ENCODE results near the gene PRSS1. TPM values are rescaled to one million over a fixed set of nuclear protein-coding genes. Genes with fewer than 3 reads are reported as not detected.
"Not testable (repeated sequence)": the region's sequence is repeated elsewhere in the genome, so short reads cannot be mapped to it uniquely, and the experiment has no call there.

Gene PRSS1
- not detected in 2 replicates for total RNA-seq (2014; rRNA removed; shearing (Covaris generic); ENCODE audit: low replicate concordance)

- DNase-seq (ENCODE audit: low read depth) = no peak
- in situ Hi-C loops (cut with HindIII; ENCODE audit: low pct_unique_long_range_greater_than_20kb, low sequenced_read_pairs) = no loop called here
Measured at GRCh38 chr7:142749218-142749993, at the start of gene PRSS1. PRSS1 (plus strand) TSS chr7:142749472; CDS start chr7:142749485, 13 bp downstream.

- in situ Hi-C loops (cut with HindIII; ENCODE audit: low pct_unique_long_range_greater_than_20kb, low sequenced_read_pairs); DNase-seq (ENCODE audit: low read depth): not testable (repeated sequence)
Measured at GRCh38 chr7:142700935-142701334, 48.3 kb upstream of the PRSS1 start.

- in situ Hi-C loops (cut with HindIII; ENCODE audit: low pct_unique_long_range_greater_than_20kb, low sequenced_read_pairs) = no loop called here
- no peak for DNase-seq (ENCODE audit: low read depth)
Measured at GRCh38 chr7:142703655-142704305, 45.5 kb upstream of the PRSS1 start.

GRCh38 chr7:142708726-142709125 is 40.5 kb upstream of the PRSS1 start:
- in situ Hi-C loops (cut with HindIII; ENCODE audit: low pct_unique_long_range_greater_than_20kb, low sequenced_read_pairs) = not testable (repeated sequence)

GRCh38 chr7:142709921-142710320 is 39.4 kb upstream of the PRSS1 start:
- no peak for DNase-seq (ENCODE audit: low read depth)
- in situ Hi-C loops (cut with HindIII; ENCODE audit: low pct_unique_long_range_greater_than_20kb, low sequenced_read_pairs) = no loop called here

More at GRCh38 chr7:142708726-142709125, 40.5 kb upstream of the PRSS1 start:
- DNase-seq (ENCODE audit: low read depth) = not testable (repeated sequence)

- in situ Hi-C loops (cut with HindIII; ENCODE audit: low pct_unique_long_range_greater_than_20kb, low sequenced_read_pairs) = no loop called here
- DNase-seq (ENCODE audit: low read depth) = no peak
Measured at GRCh38 chr7:142711196-142711595, 38.1 kb upstream of the PRSS1 start.

GRCh38 chr7:142711746-142712616 is 37.3 kb upstream of the PRSS1 start:
- in situ Hi-C loops (cut with HindIII; ENCODE audit: low pct_unique_long_range_greater_than_20kb, low sequenced_read_pairs) = no loop called here
- peak; percentile 11 for DNase-seq (ENCODE audit: low read depth)

GRCh38 chr7:142712617-142712957 is 36.7 kb upstream of the PRSS1 start:
- no peak for DNase-seq (ENCODE audit: low read depth)
- in situ Hi-C loops (cut with HindIII; ENCODE audit: low pct_unique_long_range_greater_than_20kb, low sequenced_read_pairs) = no loop called here

- DNase-seq (ENCODE audit: low read depth) = no peak
- in situ Hi-C loops (cut with HindIII; ENCODE audit: low pct_unique_long_range_greater_than_20kb, low sequenced_read_pairs) = no loop called here
Measured at GRCh38 chr7:142714375-142714774, 34.9 kb upstream of the PRSS1 start.

- DNase-seq (ENCODE audit: low read depth) = no peak
- in situ Hi-C loops (cut with HindIII; ENCODE audit: low pct_unique_long_range_greater_than_20kb, low sequenced_read_pairs) = no loop called here
Measured at GRCh38 chr7:142716596-142716995, 32.7 kb upstream of the PRSS1 start.

GRCh38 chr7:142717453-142717852 is 31.8 kb upstream of the PRSS1 start:
- DNase-seq (ENCODE audit: low read depth) = no peak
- in situ Hi-C loops (cut with HindIII; ENCODE audit: low pct_unique_long_range_greater_than_20kb, low sequenced_read_pairs) = no loop called here

GRCh38 chr7:142718313-142718712 is 31.0 kb upstream of the PRSS1 start:
- in situ Hi-C loops (cut with HindIII; ENCODE audit: low pct_unique_long_range_greater_than_20kb, low sequenced_read_pairs) = no loop called here
- DNase-seq (ENCODE audit: low read depth) = no peak

- DNase-seq (ENCODE audit: low read depth) = no peak
- in situ Hi-C loops (cut with HindIII; ENCODE audit: low pct_unique_long_range_greater_than_20kb, low sequenced_read_pairs) = no loop called here
Measured at GRCh38 chr7:142720172-142720773, 29.0 kb upstream of the PRSS1 start.

GRCh38 chr7:142720986-142721385 is 28.3 kb upstream of the PRSS1 start:
- in situ Hi-C loops (cut with HindIII; ENCODE audit: low pct_unique_long_range_greater_than_20kb, low sequenced_read_pairs) = no loop called here
- no peak for DNase-seq (ENCODE audit: low read depth)

GRCh38 chr7:142722248-142722794 is 27.0 kb upstream of the PRSS1 start:
- DNase-seq (ENCODE audit: low read depth) = no peak
- in situ Hi-C loops (cut with HindIII; ENCODE audit: low pct_unique_long_range_greater_than_20kb, low sequenced_read_pairs) = no loop called here

- DNase-seq (ENCODE audit: low read depth) = no peak
- in situ Hi-C loops (cut with HindIII; ENCODE audit: low pct_unique_long_range_greater_than_20kb, low sequenced_read_pairs) = no loop called here
Measured at GRCh38 chr7:142733271-142733670, 16.0 kb upstream of the PRSS1 start.

GRCh38 chr7:142739923-142740492 is 9.3 kb upstream of the PRSS1 start:
- DNase-seq (ENCODE audit: low read depth) = no peak
- in situ Hi-C loops (cut with HindIII; ENCODE audit: low pct_unique_long_range_greater_than_20kb, low sequenced_read_pairs) = no loop called here

- no peak for DNase-seq (ENCODE audit: low read depth)
- in situ Hi-C loops (cut with HindIII; ENCODE audit: low pct_unique_long_range_greater_than_20kb, low sequenced_read_pairs) = no loop called here
Measured at GRCh38 chr7:142740786-142741185, 8.5 kb upstream of the PRSS1 start.

All from Caki2 (cell line).